ENCODE results near the gene FAS.

- TF ChIP-seq CTCF (IDR thresholded peaks at IDR 0.05) (no peak), POLR2A (IDR thresholded peaks at IDR 0.05) (no peak)
Observed at GRCh38 chr10:89037096-89037495, 46.5 kb downstream of the FAS start.

Data from heart left ventricle (tissue), 13 donors.